ENCODE measurements around the gene DLGAP4. TPM values are rescaled to one million over a fixed set of nuclear protein-coding genes. Genes with fewer than 3 reads are reported as not detected.

The DLGAP4 gene
- total and polyA plus RNA-seq, 10 of the 15 experiments (the other 5 are each of a cell fraction or from before 2014, with no cell fraction given), result 0.42 to 43.3 (median 19.0) TPM

- in situ Hi-C loops (cut with MboI), result no loop called here
- Histone ChIP-seq H3K27ac (ENCODE audit: control insufficient read depth, insufficient read depth) (no peak overlapping the region), H3K4me1 (ENCODE audit: control insufficient read depth, insufficient read depth, low read length) (peaks cover 5% of the 10 kb centered on the region; the same call in 1 of the 2 replicates), H3K9me3 (replicated peaks; ENCODE audit: control insufficient read depth, insufficient read depth, low read length) (no peaks in the 10 kb centered on the region), H3K27me3 (replicated peaks in 1 of 2; ENCODE audit: control insufficient read depth in 2 of 2, insufficient read depth in 2 of 2, low read length in 1 of 2) (no peaks in the 10 kb centered on the region), H3K79me2 (ENCODE audit: control insufficient read depth, insufficient read depth, low read length) (no peaks in the 10 kb centered on the region), H3K9ac (ENCODE audit: control insufficient read depth, insufficient read depth, low read length) (no peak overlapping the region), H3K36me3 (ENCODE audit: control insufficient read depth in 2 of 2, insufficient read depth in 2 of 2, low read length in 1 of 2) (peaks cover 0 to under 1% of the 10 kb centered on the region in 2 experiments; a peak in 3 of 4 replicates), H3K4me2 (ENCODE audit: control insufficient read depth, insufficient read depth) (no peak overlapping the region), H2AFZ (ENCODE audit: control insufficient read depth, low read depth, low read length) (no peak overlapping the region), H4K20me1 (ENCODE audit: control insufficient read depth, insufficient read depth) (no peaks in the 10 kb centered on the region), H3K4me3 (no peak overlapping the region)
- CTCF ChIA-PET, result no interaction called here
- RAD21 ChIA-PET (ENCODE audit: unreplicated experiment), result no interaction called here
- no peak for ATAC-seq
- DNase-seq (ENCODE audit: low read depth, low spot score), result no peak
- SMC1A ChIA-PET (ENCODE audit: uncharacterized antibody, unreplicated experiment), result no interaction called here
- BruUV-seq (replicated peaks), result no TSS peak
- POLR2A ChIA-PET, result no interaction called here
- intact Hi-C loops (cut with micrococcal nuclease; ENCODE audit: unreplicated experiment), result no loop called here
- WGBS (ENCODE audit: insufficient coverage, insufficient replicate concordance, low lambda C conversion rate, missing lambda C conversion rate), result 64% methylated on average over 8 of the region's 10 CpGs
- no peak for TF ChIP-seq TARDBP (IDR thresholded peaks at IDR 0.05; ENCODE audit: borderline replicate concordance)
- TF ChIP-seq FOXK2 (IDR thresholded peaks at IDR 0.05), result no peak
- FAIRE-seq, result no peak
Observed at GRCh38 chr20:36532388-36532787, 226.2 kb downstream of the DLGAP4 start.

GRCh38 chr20:36532822-36533221, 226.7 kb downstream of the DLGAP4 start:
- no peak for DNase-seq (ENCODE audit: low read depth, low spot score)
- H3K4me3 ChIP-seq, result no peak overlapping the region
- no peaks in the 10 kb centered on the region for H3K9me3 ChIP-seq (replicated peaks; ENCODE audit: control insufficient read depth, insufficient read depth, low read length)
- H3K4me1 ChIP-seq (ENCODE audit: control insufficient read depth, insufficient read depth, low read length), result peaks cover 5% of the 10 kb centered on the region; the same call in 1 of the 2 replicates
- intact Hi-C loops (cut with micrococcal nuclease; ENCODE audit: unreplicated experiment), result no loop called here
- ChIA-PET CTCF (no interaction called here), RAD21 (ENCODE audit: unreplicated experiment) (no interaction called here), POLR2A (no interaction called here), SMC1A (ENCODE audit: uncharacterized antibody, unreplicated experiment) (no interaction called here)
- H3K4me2 ChIP-seq (ENCODE audit: control insufficient read depth, insufficient read depth), result no peak overlapping the region
- TF ChIP-seq ATF7 (IDR thresholded peaks at IDR 0.05; ENCODE audit: low read depth), result no peak
- TF ChIP-seq NFYA (IDR thresholded peaks at IDR 0.05; ENCODE audit: borderline replicate concordance, low read depth, low read length), result no peak
- in situ Hi-C loops (cut with MboI), result no loop called here
- no peaks in the 10 kb centered on the region for H4K20me1 ChIP-seq (ENCODE audit: control insufficient read depth, insufficient read depth)
- no peak overlapping the region for H2AFZ ChIP-seq (ENCODE audit: control insufficient read depth, low read depth, low read length)
- no peak overlapping the region for H3K27ac ChIP-seq (ENCODE audit: control insufficient read depth, insufficient read depth)
- BruUV-seq (replicated peaks), result no TSS peak
- FAIRE-seq, result no peak
- no peaks in the 10 kb centered on the region for H3K79me2 ChIP-seq (ENCODE audit: control insufficient read depth, insufficient read depth, low read length)
- no peaks in the 10 kb centered on the region; a peak in 2 of 4 replicates for H3K36me3 ChIP-seq (ENCODE audit: control insufficient read depth in 2 of 2, insufficient read depth in 2 of 2, low read length in 1 of 2)
- H3K9ac ChIP-seq (ENCODE audit: control insufficient read depth, insufficient read depth, low read length), result no peak overlapping the region
- no peak for ATAC-seq
- H3K27me3 ChIP-seq (replicated peaks in 1 of 2; ENCODE audit: control insufficient read depth in 2 of 2, insufficient read depth in 2 of 2, low read length in 1 of 2), result no peaks in the 10 kb centered on the region
- WGBS (ENCODE audit: insufficient coverage, insufficient replicate concordance, low lambda C conversion rate, missing lambda C conversion rate), result 85% methylated on average over 3 of the region's 3 CpGs

Data from GM12878 (cell line).